ENCODE data around the gene NPRL2. TPM values are rescaled to one million over a fixed set of nuclear protein-coding genes. Genes with fewer than 3 reads are reported as not detected.

Gene NPRL2
- total and polyA plus RNA-seq, 2 donors (not counting 3 experiments of a cell fraction or from before 2014, with no cell fraction given), result 13.4 to 30.6 TPM

DNA sequence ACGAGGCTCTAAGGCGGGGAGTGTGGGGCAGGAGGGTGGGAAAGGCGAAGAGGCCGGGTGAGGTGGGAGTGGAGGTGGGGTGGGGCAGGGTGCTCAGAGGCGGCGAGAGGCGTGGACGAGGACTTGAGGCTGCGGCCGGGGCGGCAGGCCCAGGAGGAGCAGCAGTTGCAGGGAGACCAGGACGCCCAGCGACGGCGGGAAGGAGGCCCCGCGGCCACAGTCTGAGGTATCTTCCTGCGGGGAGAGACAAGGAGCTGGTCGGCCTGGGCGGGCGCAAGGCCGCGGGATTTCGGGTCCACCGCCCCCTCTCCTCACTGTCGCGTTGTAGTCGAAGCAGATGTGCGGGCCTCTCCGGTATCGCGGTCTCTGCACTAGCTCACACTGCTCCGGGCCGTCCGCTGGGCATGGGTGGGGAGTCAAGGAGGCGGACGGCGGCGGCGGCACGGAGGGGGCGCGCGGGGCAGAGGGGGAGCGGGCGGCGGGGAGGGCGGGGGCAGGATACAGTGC is 14.1 kb upstream of the NPRL2 start:
- Histone ChIP-seq H3K27ac (ENCODE audit: insufficient read depth, low read depth, low read length) (no peak overlapping the region), H3K36me3 (ENCODE audit: control insufficient read depth in 2 of 2, extremely low read depth in 1 of 2, insufficient read depth in 2 of 2, low read length in 2 of 2) (no peaks in the 10 kb centered on the region), H3K4me1 (ENCODE audit: control insufficient read depth, extremely low read depth, insufficient read depth, low read length) (peaks cover 6% of the 10 kb centered on the region), H3K9me3 (replicated peaks; ENCODE audit: control insufficient read depth, insufficient read depth, low read length) (no peaks in the 10 kb centered on the region), H3K9me1 (replicated peaks; ENCODE audit: control insufficient read depth, extremely low read depth, insufficient read depth, low read length) (no peaks in the 10 kb centered on the region), H3K4me2 (ENCODE audit: insufficient read depth, low read length) (peak overlapping the region; percentile 57), H3K27me3 (ENCODE audit: control insufficient read depth in 2 of 2, insufficient read depth in 2 of 2, low read length in 2 of 2) (peaks cover 3% of the 10 kb centered on the region in 2 experiments), H3K9ac (replicated peaks; ENCODE audit: extremely low read depth, insufficient read depth, low read length) (no peak overlapping the region), H2AFZ (ENCODE audit: low read depth, low read length) (peak overlapping the region; percentile 61), H3K79me2 (ENCODE audit: control insufficient read depth, insufficient read depth, low read length) (no peaks in the 10 kb centered on the region), H4K20me1 (replicated peaks; ENCODE audit: control insufficient read depth, extremely low read depth, insufficient read depth, low read length) (no peaks in the 10 kb centered on the region), H3K4me3 (replicated peaks in 1 of 3; ENCODE audit: insufficient read depth in 1 of 3, low read depth in 1 of 3, low read length in 3 of 3) (peak overlapping the region in 2 of 3 experiments; percentile 23 to 31)
- DNase-seq (ENCODE audit: low read depth, low spot score), result no peak
- intact Hi-C loops (cut with micrococcal nuclease) (no loop called here), dilution Hi-C loops (cut with MboI; ENCODE audit: extremely low pct_ligation_motif_present, low sequenced_read_pairs) (no loop called here)
- TF ChIP-seq, protein P1, sequence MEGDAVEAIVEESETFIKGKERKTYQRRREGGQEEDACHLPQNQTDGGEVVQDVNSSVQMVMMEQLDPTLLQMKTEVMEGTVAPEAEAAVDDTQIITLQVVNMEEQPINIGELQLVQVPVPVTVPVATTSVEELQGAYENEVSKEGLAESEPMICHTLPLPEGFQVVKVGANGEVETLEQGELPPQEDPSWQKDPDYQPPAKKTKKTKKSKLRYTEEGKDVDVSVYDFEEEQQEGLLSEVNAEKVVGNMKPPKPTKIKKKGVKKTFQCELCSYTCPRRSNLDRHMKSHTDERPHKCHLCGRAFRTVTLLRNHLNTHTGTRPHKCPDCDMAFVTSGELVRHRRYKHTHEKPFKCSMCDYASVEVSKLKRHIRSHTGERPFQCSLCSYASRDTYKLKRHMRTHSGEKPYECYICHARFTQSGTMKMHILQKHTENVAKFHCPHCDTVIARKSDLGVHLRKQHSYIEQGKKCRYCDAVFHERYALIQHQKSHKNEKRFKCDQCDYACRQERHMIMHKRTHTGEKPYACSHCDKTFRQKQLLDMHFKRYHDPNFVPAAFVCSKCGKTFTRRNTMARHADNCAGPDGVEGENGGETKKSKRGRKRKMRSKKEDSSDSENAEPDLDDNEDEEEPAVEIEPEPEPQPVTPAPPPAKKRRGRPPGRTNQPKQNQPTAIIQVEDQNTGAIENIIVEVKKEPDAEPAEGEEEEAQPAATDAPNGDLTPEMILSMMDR (IDR thresholded peaks at IDR 0.05; ENCODE audit: extremely low read depth in 1 of 2, insufficient read depth in 1 of 2, low read depth in 1 of 2, low read length in 2 of 2), result no peak
- TF ChIP-seq GATA2 (IDR thresholded peaks at IDR 0.05; ENCODE audit: insufficient read depth, insufficient read length, low read depth, low read length), result no peak
- no peak for TF ChIP-seq FOS (IDR thresholded peaks at IDR 0.05; ENCODE audit: borderline replicate concordance, insufficient read depth, low read length)
- no peak for TF ChIP-seq MYC (IDR thresholded peaks at IDR 0.05; ENCODE audit: low read depth, low read length)
- TF ChIP-seq, protein P2, sequence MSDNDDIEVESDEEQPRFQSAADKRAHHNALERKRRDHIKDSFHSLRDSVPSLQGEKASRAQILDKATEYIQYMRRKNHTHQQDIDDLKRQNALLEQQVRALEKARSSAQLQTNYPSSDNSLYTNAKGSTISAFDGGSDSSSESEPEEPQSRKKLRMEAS (IDR thresholded peaks at IDR 0.05; ENCODE audit: insufficient read depth, insufficient read length), result no peak
- TF ChIP-seq POLR2A (IDR thresholded peaks at IDR 0.05; ENCODE audit: low read depth, low read length), result no peak
- TF ChIP-seq JUN (IDR thresholded peaks at IDR 0.05; ENCODE audit: borderline replicate concordance, insufficient read depth, insufficient read length, low read depth), result no peak
- TF ChIP-seq POLR2AphosphoS5 (IDR thresholded peaks at IDR 0.05; ENCODE audit: insufficient read depth, low read depth, low read length), result no peak
- TF ChIP-seq EZH2 (IDR thresholded peaks at IDR 0.05; ENCODE audit: borderline replicate concordance, low read depth, low read length, severe bottlenecking), result no peak
- no TSS peak for BruUV-seq (replicated peaks)
- no peak for FAIRE-seq
- POLR2A ChIA-PET, result interaction anchor here (1.2 kb wide), 1 partner anchor 1022 kb away, joined by 5 read pairs; no protein-coding TSS in a partner anchor
- CTCF ChIA-PET, result interaction anchor here (0.6 to 1.3 kb wide), 4 partner anchors 14 to 178 kb away, joined by 3 read pairs; partner anchors contain the start of genes CYB561D2 and NPRL2
